GM13977 (cell line): ENCODE measurements around the gene RIPOR2.
"Not testable (repeated sequence)": the region's sequence is repeated elsewhere in the genome, so short reads cannot be mapped to it uniquely, and the experiment has no call there.

ENCODE experiments used
- DNase-seq: peaks from one replicate; pipeline ENCODE4 v3.0.0; 2012; ENCODE audit warnings: low spot score
- in situ Hi-C: fragments of 300-500 bp; cut with MboI; formaldehyde crosslinking; loops from one replicate; pipeline ENCODE4 v1.12.0; 2022; ENCODE audit warnings: low sequenced_read_pairs, low pct_unique_long_range_greater_than_20kb, mixed read lengths, inconsistent platforms; ENCODE audit not compliant: unreplicated experiment
- TF ChIP-seq, protein P1 (sequence below): IDR thresholded peaks from 2 replicates; pipeline ENCODE4 v1.5.1; 2012; ENCODE audit warnings: mild to moderate bottlenecking, control low read depth; ENCODE audit not compliant: insufficient read depth; ENCODE audit errors: extremely low read depth, missing control alignments

Gene RIPOR2

DNA sequence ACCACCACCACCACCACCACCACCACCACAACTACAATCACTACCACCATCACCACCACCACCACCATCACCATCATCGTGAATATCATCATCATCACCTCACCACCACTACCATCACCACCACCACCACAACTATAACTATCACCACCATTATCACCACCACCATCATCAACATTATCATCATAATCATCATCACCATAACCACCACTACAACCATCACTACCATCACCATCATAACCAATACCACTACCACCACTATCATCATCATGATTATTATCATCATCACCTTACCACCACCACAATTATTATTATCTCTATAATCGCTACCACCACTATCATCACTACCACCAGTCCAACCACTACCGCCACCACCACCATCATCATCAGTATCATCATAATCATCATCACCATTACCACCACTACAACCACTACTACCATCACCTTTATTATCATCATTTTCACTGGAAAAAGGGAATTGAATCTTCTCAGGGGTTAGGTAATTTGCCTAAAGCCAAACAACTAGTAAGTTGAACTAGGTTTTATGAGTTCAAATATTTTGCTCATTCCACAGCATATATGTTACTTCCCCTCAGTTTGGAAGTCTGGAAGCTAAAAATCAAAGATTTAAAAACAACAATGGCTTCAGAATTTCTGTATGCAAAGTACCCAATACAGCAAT, 8.3 kb downstream of the RIPOR2 start:
- in situ Hi-C loops: no loop called here
- no peak for DNase-seq
- TF ChIP-seq, protein P1, sequence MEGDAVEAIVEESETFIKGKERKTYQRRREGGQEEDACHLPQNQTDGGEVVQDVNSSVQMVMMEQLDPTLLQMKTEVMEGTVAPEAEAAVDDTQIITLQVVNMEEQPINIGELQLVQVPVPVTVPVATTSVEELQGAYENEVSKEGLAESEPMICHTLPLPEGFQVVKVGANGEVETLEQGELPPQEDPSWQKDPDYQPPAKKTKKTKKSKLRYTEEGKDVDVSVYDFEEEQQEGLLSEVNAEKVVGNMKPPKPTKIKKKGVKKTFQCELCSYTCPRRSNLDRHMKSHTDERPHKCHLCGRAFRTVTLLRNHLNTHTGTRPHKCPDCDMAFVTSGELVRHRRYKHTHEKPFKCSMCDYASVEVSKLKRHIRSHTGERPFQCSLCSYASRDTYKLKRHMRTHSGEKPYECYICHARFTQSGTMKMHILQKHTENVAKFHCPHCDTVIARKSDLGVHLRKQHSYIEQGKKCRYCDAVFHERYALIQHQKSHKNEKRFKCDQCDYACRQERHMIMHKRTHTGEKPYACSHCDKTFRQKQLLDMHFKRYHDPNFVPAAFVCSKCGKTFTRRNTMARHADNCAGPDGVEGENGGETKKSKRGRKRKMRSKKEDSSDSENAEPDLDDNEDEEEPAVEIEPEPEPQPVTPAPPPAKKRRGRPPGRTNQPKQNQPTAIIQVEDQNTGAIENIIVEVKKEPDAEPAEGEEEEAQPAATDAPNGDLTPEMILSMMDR: no peak

DNA sequence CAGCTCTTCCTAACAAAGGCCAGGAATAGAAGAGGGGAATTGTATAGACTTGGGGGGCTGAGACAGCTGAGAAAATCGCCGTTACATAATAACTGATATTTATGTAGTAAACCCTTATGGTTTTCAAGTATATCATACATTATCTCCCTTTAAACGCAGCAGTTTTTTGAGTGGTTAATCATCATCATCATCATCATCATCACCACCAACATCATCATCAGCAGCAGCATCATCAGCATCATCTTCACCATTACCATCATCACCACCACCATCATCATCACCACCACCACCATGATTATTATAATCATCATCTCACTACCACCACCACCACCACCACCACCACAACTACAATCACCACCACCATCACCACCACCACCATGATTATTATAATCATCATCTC, 9.1 kb downstream of the RIPOR2 start:
- in situ Hi-C loops, DNase-seq: not testable (repeated sequence)

DNA sequence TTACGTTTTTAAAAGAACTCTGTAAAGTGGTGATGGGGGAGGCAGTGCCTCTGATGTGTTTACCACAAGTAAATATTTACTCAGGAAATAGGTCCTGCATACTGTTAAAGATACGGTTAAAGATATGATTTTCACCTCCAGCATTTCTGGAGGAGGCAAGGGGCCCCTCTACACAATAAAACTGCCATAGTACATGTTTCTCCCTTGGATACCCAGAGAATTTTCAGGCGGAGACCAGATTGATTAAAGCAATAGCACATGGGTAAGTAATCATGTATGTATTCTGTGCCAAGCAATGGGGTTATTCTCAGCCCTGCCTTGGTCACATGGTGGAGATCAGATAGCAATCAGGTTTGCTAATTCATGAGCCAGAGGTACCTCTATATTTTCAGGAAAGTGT, 9.6 kb downstream of the RIPOR2 start:
- no peak for DNase-seq
- TF ChIP-seq, protein P1: no peak
- in situ Hi-C loops: no loop called here

DNA sequence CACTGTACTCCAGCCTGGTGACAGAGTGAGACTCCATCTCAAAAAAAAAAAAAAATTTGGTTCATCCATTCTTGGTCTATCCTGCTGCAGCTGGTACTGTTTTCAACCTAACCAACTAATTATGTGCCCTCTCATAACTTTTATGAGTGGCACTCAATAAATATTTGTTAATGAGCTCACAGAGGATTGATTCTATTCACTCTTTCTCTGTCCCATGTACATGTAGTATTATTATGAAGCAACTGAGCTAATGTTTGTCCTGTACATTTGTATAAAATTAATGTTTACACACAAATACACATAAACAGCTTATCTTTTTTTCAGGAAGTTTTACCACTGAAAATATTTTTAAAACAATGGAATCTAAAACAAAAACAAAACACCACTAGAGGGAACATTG, 10.1 kb downstream of the RIPOR2 start:
- TF ChIP-seq, protein P1: no peak
- DNase-seq: no peak
- in situ Hi-C loops: no loop called here

DNA sequence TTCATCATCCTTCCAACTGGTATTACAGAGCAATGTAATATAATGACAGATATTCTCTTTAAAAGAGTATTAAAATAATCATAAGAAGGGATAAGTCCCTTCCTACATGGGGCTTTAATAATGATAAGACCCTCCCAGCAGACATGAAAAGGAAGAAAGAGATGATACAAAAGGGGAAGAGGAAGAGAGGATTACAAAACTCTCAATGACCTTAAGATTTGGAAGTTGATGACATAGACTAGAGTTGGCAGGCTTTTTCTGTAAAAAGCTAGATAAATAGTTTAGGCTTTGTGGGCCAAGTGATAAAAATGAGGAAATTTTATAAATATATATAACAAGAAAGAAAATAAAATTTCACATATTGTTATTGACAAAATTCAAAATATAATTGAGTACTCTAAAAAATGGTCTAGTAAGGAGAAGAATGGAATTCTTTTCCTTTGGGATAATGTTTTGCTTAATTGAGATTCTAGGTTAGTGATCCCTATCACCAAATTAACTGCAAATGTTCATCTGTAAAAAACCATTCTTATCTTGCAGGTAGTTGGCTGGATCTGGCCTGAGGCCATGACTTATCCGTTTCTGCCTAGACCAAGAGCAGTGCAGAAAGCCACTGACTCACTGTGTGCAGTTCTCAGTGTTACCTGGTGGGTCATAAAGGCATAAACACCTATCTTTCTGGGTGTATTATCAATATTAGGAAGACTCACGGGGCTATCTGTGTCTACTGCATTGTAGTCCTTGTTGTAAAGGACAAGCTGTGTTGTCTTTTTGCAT, 11.0 kb downstream of the RIPOR2 start:
- in situ Hi-C loops: no loop called here
- TF ChIP-seq, protein P1: no peak
- DNase-seq: no peak

DNA sequence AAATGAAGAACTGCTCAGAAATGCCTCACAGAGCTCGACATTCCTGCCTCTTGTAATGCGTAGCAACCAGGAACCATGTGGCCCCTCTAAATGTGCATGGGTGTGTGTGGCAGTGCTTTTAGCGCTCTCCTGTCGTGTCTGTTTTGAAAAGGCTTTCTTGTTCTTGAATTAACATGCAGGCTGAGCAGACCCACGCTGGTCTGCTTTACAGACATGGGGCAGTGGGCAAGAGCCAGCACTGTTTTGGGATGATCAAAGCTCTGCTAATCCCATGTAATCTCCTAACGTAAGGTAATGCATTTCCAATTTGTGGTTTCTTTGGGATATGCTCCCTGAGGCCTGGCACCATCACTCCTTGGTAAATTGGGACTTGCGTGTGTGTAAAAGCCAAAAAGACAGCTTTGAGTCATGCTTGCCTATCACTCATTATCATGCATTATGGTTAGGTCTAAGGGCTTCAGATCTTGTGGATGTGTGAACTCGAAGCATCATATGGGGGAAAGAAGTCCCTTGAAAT, 11.8 kb downstream of the RIPOR2 start:
- TF ChIP-seq, protein P1: no peak
- no peak for DNase-seq
- in situ Hi-C loops: no loop called here

DNA sequence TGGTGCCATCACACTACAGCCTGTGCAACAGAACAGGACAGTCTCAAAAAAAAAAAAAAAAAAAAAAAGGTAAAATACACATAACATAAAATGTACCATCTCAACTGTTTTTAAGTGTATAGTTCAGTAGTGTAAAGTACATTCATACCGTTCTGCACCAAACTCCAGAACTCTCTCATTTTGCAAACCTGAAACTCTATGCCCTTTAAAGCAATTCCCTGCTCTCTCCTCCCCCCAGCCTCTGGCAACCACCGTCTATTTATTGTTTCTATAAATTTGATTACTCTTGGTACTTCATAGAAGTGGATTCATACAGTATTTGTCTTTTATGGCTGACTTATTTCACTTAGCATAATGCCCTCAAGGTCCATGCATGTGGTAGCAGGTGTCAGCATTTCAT, 12.9 kb downstream of the RIPOR2 start:
- in situ Hi-C loops: no loop called here
- no peak for DNase-seq
- TF ChIP-seq, protein P1: no peak
